HepG2 (cell line): Measurements from ENCODE around the gene CYSRT1. TPM values are rescaled to one million over a fixed set of nuclear protein-coding genes. Genes with fewer than 3 reads are reported as not detected.

ENCODE experiments used
- CEBPB ChIP-seq: IDR thresholded peaks from 2 replicates; pipeline ENCODE4 v1.6.1; 2011; ENCODE audit warnings: low read depth, low read length, improper control_type of control experiment, borderline replicate concordance
- CENPBD1 ChIP-seq: sonication (generic); formaldehyde crosslinking; IDR thresholded peaks from 2 replicates; pipeline ENCODE4 v1.8.0; 2022; ENCODE audit warnings: missing genetic modification reagents, low read depth, mild to moderate bottlenecking, borderline replicate concordance
- CREB1 ChIP-seq, 2 experiments: fragments of 450-650 bp in 1 of 2; IDR thresholded peaks; 2 replicates each; pipeline ENCODE4 v1.6.1; 2016 to 2017; ENCODE audit warnings: control low read depth in 1 of 2, mild to moderate bottlenecking in 1 of 2, missing compliant biosample characterization in 1 of 2, missing genetic modification characterization in 1 of 2
- HNRNPL ChIP-seq: fragments of 200-400 bp; formaldehyde crosslinking; IDR thresholded peaks from 2 replicates; pipeline ENCODE4 v1.6.1; 2017; ENCODE audit warnings: mild to moderate bottlenecking, low read depth, low read length
- ISX ChIP-seq: sonication (generic); formaldehyde crosslinking; conservative IDR thresholded peaks from 2 replicates; pipeline ENCODE4 v1.5.0; 2020; ENCODE audit warnings: missing genetic modification reagents
- MAFK ChIP-seq, 2 experiments: IDR thresholded peaks in 1 of 2; conservative IDR thresholded peaks in 1 of 2; 2 replicates each; pipeline ENCODE4 v1.6.1; 2011; ENCODE audit warnings: improper control_type of control experiment in 2 of 2, low read length in 2 of 2
- RNF219 ChIP-seq: sonication (generic); formaldehyde crosslinking; IDR thresholded peaks from 2 replicates; pipeline ENCODE4 v1.5.0; 2020; ENCODE audit warnings: mild to moderate bottlenecking, missing genetic modification reagents
- ZBTB37 ChIP-seq: sonication (generic); formaldehyde crosslinking; IDR thresholded peaks from 2 replicates; pipeline ENCODE4 v1.4.0; 2020; ENCODE audit warnings: mild to moderate bottlenecking, missing genetic modification reagents
- ZBTB7B ChIP-seq: sonication (generic); formaldehyde crosslinking; IDR thresholded peaks from 2 replicates; pipeline ENCODE4 v1.4.0; 2020; ENCODE audit warnings: missing genetic modification reagents
- ZGPAT ChIP-seq: IDR thresholded peaks from 2 replicates; pipeline ENCODE4 v1.6.1; 2016; ENCODE audit warnings: mild to moderate bottlenecking
- ZHX1 ChIP-seq: sonication (generic); formaldehyde crosslinking; IDR thresholded peaks from 2 replicates; pipeline ENCODE4 v1.8.1; 2022; ENCODE audit warnings: low read depth, mild to moderate bottlenecking, missing genetic modification reagents
- ZNF232 ChIP-seq: sonication (generic); formaldehyde crosslinking; IDR thresholded peaks from 2 replicates; pipeline ENCODE4 v1.4.0; 2020; ENCODE audit warnings: missing genetic modification reagents, borderline replicate concordance
- ZNF282 ChIP-seq: fragments of 450-650 bp; IDR thresholded peaks from 2 replicates; pipeline ENCODE4 v1.6.1; 2018; ENCODE audit not compliant: partially characterized antibody
- ZNF749 ChIP-seq: sonication (generic); formaldehyde crosslinking; IDR thresholded peaks from 2 replicates; pipeline ENCODE4 v1.8.0; 2022; ENCODE audit warnings: mild to moderate bottlenecking, missing genetic modification reagents, moderate library complexity, borderline replicate concordance
- ZNF878 ChIP-seq: sonication (generic); formaldehyde crosslinking; IDR thresholded peaks from 2 replicates; pipeline ENCODE4 v1.8.1; 2023; ENCODE audit warnings: mild to moderate bottlenecking, missing genetic modification reagents, moderate library complexity
- ZSCAN25 ChIP-seq: sonication (generic); formaldehyde crosslinking; IDR thresholded peaks from 2 replicates; pipeline ENCODE4 v1.8.0; 2022; ENCODE audit warnings: mild to moderate bottlenecking, missing genetic modification reagents
- polyA plus RNA-seq, 8 experiments: library from polyadenylated mRNA; depleted of rRNA in 3 of 8; stranded (reverse) in 7 of 8; unstranded in 1 of 8; fragments of >200 nt; fragmentation: Illumina TruSeq in 4 of 8; extraction: Trizol in 4 of 8; gene quantifications; 2 replicates each; pipeline versions ENCODE4 v1.2.1 to v1.2.3, GENCODE V29; 2011 to 2016; ENCODE audit warnings: low read depth in 4 of 8, missing spikeins in 1 of 8, mixed read lengths in 1 of 8; ENCODE audit not compliant: insufficient read depth in 1 of 8
- total RNA-seq, 5 experiments: library from RNA; depleted of rRNA; stranded (reverse); fragments of >200 nt; fragmentation: Illumina TruSeq; extraction: Trizol; gene quantifications; 2 replicates each; pipeline ENCODE4 v1.2.3, GENCODE V29; 2016; ENCODE audit warnings: low read depth in 1 of 5

CYSRT1 gene
- total and polyA plus RNA-seq, 2 of the 13 experiments (the other 11 are each of a cell fraction or from before 2014, with no cell fraction given), result 1.5 to 2.1 TPM

GRCh38 chr9:137254624-137255447, 29.9 kb downstream of the CYSRT1 start, which contains the start of gene NELFB (continued):
- TF ChIP-seq RNF219 (CRISPR knock-in tag) (no peak), ZHX1 (CRISPR knock-in tag) (no peak), CEBPB (no peak), ZGPAT (CRISPR knock-in tag) (peak; percentile 23; the same call in 1 of the 2 replicates), CENPBD1 (no peak), CREB1 (IDR thresholded peaks at IDR 0.05) (no peak), CREB1 (CRISPR knock-in tag; IDR thresholded peaks at IDR 0.05) (no peak), ZNF749 (CRISPR knock-in tag) (no peak), ZNF232 (CRISPR knock-in tag) (no peak), ZSCAN25 (no peak; the same call in 1 of the 2 replicates), MAFK (conservative IDR thresholded peaks at IDR 0.05 in 1 of 2, IDR thresholded peaks at IDR 0.05 in 1 of 2; ENCODE audit: low read length in 2 of 2) (no peak), ZNF282 (no peak), ZBTB37 (CRISPR knock-in tag) (no peak), ISX (CRISPR knock-in tag) (no peak), ZBTB7B (CRISPR knock-in tag) (peak; percentile 46; the same call in 1 of the 2 replicates), HNRNPL (no peak), ZNF878 (no peak)
